Activated CD4-positive, alpha-beta T cell treated with anti-CD3 and anti-CD28 coated beads for 4 hours (primary cell): ENCODE results near the gene CHDH.

ENCODE experiments used
- DNase-seq, 2 donors: peaks; one replicate each; pipeline ENCODE4 v3.0.0-alpha.2; 2020

The CHDH gene

GRCh38 chr3:53850895-53851294 is 4.7 kb upstream of the CHDH start:
- DNase-seq: no peak

- no peak for DNase-seq
Measured at GRCh38 chr3:53849916-53850315, 3.7 kb upstream of the CHDH start.

- no peak for DNase-seq
Measured at GRCh38 chr3:53846851-53847155, 584 bp upstream of the CHDH start.

- no peak for DNase-seq
Measured at GRCh38 chr3:53845881-53846133, 412 bp downstream of the CHDH start.

- DNase-seq: no peak
Measured at GRCh38 chr3:53845103-53845880, 927 bp downstream of the CHDH start.

GRCh38 chr3:53844262-53845102 is 1.7 kb downstream of the CHDH start:
- DNase-seq: no peak

GRCh38 chr3:53843195-53844177 is 2.7 kb downstream of the CHDH start:
- no peak for DNase-seq

GRCh38 chr3:53842436-53843194 is 3.6 kb downstream of the CHDH start:
- DNase-seq: no peak

- no peak for DNase-seq
Measured at GRCh38 chr3:53841296-53841695, 4.9 kb downstream of the CHDH start.

- DNase-seq: no peak
Measured at GRCh38 chr3:53837331-53837730, 8.9 kb downstream of the CHDH start.

GRCh38 chr3:53836084-53836872 is 9.9 kb downstream of the CHDH start:
- DNase-seq: no peak

GRCh38 chr3:53835257-53835656 is 11.0 kb downstream of the CHDH start:
- no peak for DNase-seq

GRCh38 chr3:53834429-53835095 is 11.7 kb downstream of the CHDH start:
- DNase-seq: no peak

GRCh38 chr3:53833700-53834099 is 12.5 kb downstream of the CHDH start:
- no peak for DNase-seq

- no peak for DNase-seq
Measured at GRCh38 chr3:53833053-53833645, 13.1 kb downstream of the CHDH start.

GRCh38 chr3:53830944-53831343 is 15.3 kb downstream of the CHDH start:
- DNase-seq: no peak

GRCh38 chr3:53829605-53830004 is 16.6 kb downstream of the CHDH start:
- DNase-seq: no peak

- no peak for DNase-seq
Measured at GRCh38 chr3:53828581-53828980, 17.6 kb downstream of the CHDH start.

GRCh38 chr3:53826048-53826447 is 20.2 kb downstream of the CHDH start:
- DNase-seq: no peak

- no peak for DNase-seq
Measured at GRCh38 chr3:53824795-53825194, 21.4 kb downstream of the CHDH start.
